Thyroid gland (tissue), 4 donors: ENCODE measurements around the gene SPP2. TPM values are rescaled to one million over a fixed set of nuclear protein-coding genes. Genes with fewer than 3 reads are reported as not detected.

ENCODE experiments used
- DNase-seq, 2 donors: peaks; one replicate each; pipeline ENCODE4 v3.0.0-alpha.2; 2019
- H3K27ac ChIP-seq, 3 donors: fragments of 200-600 bp; sonication (generic); 1 replicate in 2 of 3; 2 replicates in 1 of 3; pipeline ENCODE4 v1.5.1; 2016 to 2019; ENCODE audit warnings: mild to moderate bottlenecking in 1 of 3, moderate library complexity in 1 of 3
- H3K27me3 ChIP-seq: fragments of 200-600 bp; sonication (generic); one replicate; pipeline ENCODE4 v1.5.1; 2019
- H3K36me3 ChIP-seq, 2 donors: fragments of 200-600 bp; sonication (generic); one replicate each; pipeline ENCODE4 v1.5.1; 2016 to 2019
- H3K4me1 ChIP-seq, 2 donors: fragments of 200-600 bp; sonication (generic); one replicate each; pipeline ENCODE4 v1.5.1; 2017 to 2019
- H3K4me3 ChIP-seq, 3 donors: fragments of 200-600 bp; sonication (generic); replicated peaks in 1 of 3; 1 replicate in 2 of 3; 2 replicates in 1 of 3; pipeline ENCODE4 v1.5.1; 2016; ENCODE audit warnings: mild to moderate bottlenecking in 1 of 3
- H3K9me3 ChIP-seq: fragments of 200-600 bp; sonication (generic); one replicate; pipeline ENCODE4 v1.5.1; 2017
- POLR2A ChIP-seq, 2 donors: fragments of 450-650 bp; IDR thresholded peaks; one replicate each; pipeline ENCODE4 v1.6.1; 2017; ENCODE audit warnings: antibody characterized with exemption in 2 of 2, mild to moderate bottlenecking in 2 of 2, moderate library complexity in 1 of 2
- WGBS, 2 donors: methylation state at CpG; one replicate each; pipeline ENCODE4 v1.1.5; 2017; 5-methylcytosine and 5-hydroxymethylcytosine counted together
- intact Hi-C: fragments of 100-400 bp; cut with DNase I; formaldehyde crosslinking; loops from one replicate; pipeline ENCODE4 v1.15.1; 2023
- total RNA-seq, 4 donors: library from RNA; depleted of rRNA; stranded (reverse); fragments of >200 nt; gene quantifications; one replicate each; pipeline ENCODE4 v1.2.3, GENCODE V29; 2016
- TF ChIP-seq, protein P1 (sequence below), 6 experiments: fragments of 200-600 bp in 3 of 6; fragments of 450-650 bp in 3 of 6; sonication (generic) in 3 of 6; IDR thresholded peaks; one replicate each; pipeline ENCODE4 v1.5.1; 2016 to 2019; ENCODE audit warnings: antibody characterized with exemption in 6 of 6, mild to moderate bottlenecking in 2 of 6, inconsistent platforms in 1 of 6, moderate library complexity in 1 of 6

Gene SPP2
- total RNA-seq, 4 donors from 2014 or later = not detected

DNA sequence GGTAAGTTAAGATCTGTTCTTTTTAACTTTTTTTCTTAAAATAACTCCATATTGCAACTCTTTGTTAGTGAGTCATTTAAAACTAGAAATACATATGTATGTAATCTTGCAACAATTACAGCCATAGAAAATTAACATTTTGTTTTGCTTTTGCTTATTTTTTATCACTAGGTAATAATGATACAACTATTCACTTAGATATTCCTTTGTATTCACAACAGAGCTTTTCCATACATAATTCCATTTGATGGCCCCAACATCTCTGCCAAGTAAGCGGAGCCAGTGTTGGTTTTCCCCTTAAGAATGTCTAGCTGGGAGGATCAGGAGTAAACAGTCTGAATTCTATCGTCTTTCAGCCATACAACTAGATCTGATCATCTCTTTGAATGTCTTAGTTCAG is 16.1 kb downstream of the SPP2 start:
- no peaks in the 10 kb centered on the region for H3K9me3 ChIP-seq
- no peaks in the 10 kb centered on the region for H3K36me3 ChIP-seq
- no peaks in the 10 kb centered on the region for H3K4me1 ChIP-seq
- intact Hi-C loops = no loop called here
- H3K27me3 ChIP-seq = no peaks in the 10 kb centered on the region
- no peak for TF ChIP-seq POLR2A (IDR thresholded peaks at IDR 0.05)
- TF ChIP-seq, protein P1, sequence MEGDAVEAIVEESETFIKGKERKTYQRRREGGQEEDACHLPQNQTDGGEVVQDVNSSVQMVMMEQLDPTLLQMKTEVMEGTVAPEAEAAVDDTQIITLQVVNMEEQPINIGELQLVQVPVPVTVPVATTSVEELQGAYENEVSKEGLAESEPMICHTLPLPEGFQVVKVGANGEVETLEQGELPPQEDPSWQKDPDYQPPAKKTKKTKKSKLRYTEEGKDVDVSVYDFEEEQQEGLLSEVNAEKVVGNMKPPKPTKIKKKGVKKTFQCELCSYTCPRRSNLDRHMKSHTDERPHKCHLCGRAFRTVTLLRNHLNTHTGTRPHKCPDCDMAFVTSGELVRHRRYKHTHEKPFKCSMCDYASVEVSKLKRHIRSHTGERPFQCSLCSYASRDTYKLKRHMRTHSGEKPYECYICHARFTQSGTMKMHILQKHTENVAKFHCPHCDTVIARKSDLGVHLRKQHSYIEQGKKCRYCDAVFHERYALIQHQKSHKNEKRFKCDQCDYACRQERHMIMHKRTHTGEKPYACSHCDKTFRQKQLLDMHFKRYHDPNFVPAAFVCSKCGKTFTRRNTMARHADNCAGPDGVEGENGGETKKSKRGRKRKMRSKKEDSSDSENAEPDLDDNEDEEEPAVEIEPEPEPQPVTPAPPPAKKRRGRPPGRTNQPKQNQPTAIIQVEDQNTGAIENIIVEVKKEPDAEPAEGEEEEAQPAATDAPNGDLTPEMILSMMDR (IDR thresholded peaks at IDR 0.05) = no peak
- H3K27ac ChIP-seq = no peak overlapping the region
- WGBS, 2 donors = 86 to 88% methylated on average over 2 of the region's 2 CpGs
- H3K4me3 ChIP-seq = no peak overlapping the region
- no peak for DNase-seq

DNA sequence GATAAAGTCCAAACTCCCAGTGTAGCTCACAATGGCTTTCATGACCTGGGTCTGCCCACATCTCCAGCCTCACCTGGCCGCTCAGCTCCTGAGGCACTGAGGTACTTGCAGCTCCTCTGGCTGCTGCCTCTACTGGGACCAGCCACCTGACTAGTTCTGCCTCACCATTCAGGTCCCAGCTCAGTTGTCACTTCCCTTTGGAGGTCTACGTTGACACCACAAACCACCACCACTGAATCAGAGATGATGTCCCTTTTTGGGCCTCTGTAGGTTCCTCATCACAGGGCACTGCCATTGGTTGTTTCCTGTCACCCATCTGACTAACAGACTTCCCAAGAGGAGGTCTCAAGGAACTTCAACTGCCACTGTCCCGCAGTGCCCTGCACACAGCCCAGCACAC is 21.2 kb downstream of the SPP2 start:
- H3K36me3 ChIP-seq = no peaks in the 10 kb centered on the region
- no peaks in the 10 kb centered on the region for H3K27me3 ChIP-seq
- H3K4me3 ChIP-seq = no peak overlapping the region
- H3K9me3 ChIP-seq = no peaks in the 10 kb centered on the region
- DNase-seq = no peak
- WGBS, 2 donors = 86 to 94% methylated on average over 3 of the region's 3 CpGs
- TF ChIP-seq, protein P1 (IDR thresholded peaks at IDR 0.05) = no peak
- no peak for TF ChIP-seq POLR2A (IDR thresholded peaks at IDR 0.05)
- no peak overlapping the region for H3K27ac ChIP-seq
- intact Hi-C loops = no loop called here
- H3K4me1 ChIP-seq = peaks cover 0 to 7% of the 10 kb centered on the region in 2 donors

DNA sequence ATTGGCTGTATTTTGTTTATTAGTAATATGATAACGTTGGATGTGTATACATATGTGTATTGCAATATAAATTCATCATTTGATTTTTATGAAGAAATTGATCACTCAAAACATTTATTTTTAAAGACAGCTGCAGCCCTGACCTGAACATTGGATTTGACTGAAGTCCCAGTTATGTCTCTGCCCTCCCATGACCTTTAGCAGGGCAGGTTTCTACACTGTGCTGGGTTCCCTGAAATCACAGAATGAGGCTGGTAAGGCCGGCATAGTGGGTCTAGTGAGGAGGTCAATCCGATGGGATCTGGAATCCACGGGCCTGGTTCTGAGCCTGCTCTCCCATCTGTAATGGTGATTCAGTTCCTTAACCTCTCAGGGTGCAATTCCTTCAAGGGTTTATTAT is 22.0 kb downstream of the SPP2 start:
- Histone ChIP-seq H3K36me3 (no peaks in the 10 kb centered on the region), H3K4me3 (no peak overlapping the region), H3K9me3 (no peaks in the 10 kb centered on the region), H3K27ac (no peak overlapping the region), H3K4me1 (peaks cover 0 to 7% of the 10 kb centered on the region in 2 donors), H3K27me3 (no peaks in the 10 kb centered on the region)
- WGBS, 2 donors = 91 to 94% methylated on average over 4 of the region's 4 CpGs
- intact Hi-C loops = no loop called here
- TF ChIP-seq POLR2A (IDR thresholded peaks at IDR 0.05) = no peak
- TF ChIP-seq, protein P1 (IDR thresholded peaks at IDR 0.05) = no peak
- DNase-seq = no peak

DNA sequence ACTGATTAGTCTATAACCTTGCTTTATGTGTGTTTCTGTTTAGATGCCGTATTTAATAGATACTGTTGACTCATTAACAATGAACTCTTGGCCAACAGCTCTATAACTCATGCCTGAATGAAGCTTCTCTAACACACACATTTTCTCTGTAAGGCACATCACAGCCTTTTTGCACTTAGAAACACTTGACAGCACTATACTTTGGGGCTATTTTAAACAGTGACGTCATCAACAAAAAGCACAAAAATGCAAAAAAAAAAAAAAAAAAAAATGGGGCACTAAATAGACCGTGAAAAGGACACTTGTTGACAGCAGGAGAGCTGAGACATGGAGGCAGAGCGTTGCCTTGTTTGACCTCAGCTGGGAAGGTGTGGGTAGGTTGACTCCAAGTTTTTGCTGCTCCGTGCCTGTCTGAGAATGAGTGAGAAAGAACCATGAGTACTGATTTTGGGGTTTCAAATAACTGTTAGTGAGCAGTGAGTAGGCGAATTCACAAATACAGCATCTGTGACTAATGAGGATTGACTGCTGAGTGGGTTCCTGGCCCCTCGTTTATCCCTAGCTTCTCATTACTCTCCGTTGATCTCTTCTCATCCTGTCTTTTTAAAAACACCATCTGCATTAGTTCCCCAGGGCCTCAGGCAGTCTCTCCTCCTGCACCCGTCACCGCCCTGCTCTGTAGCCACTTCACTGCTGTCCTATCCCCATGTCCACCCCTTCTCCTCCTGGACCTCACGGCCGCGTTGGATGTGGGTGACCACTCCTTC is 24.4 kb downstream of the SPP2 start:
- Histone ChIP-seq H3K36me3 (no peaks in the 10 kb centered on the region), H3K4me3 (no peak overlapping the region), H3K9me3 (no peaks in the 10 kb centered on the region), H3K27ac (no peak overlapping the region), H3K27me3 (no peaks in the 10 kb centered on the region), H3K4me1 (peaks cover 0 to 7% of the 10 kb centered on the region in 2 donors)
- WGBS, 2 donors = 61 to 62% methylated on average over 13 of the region's 13 CpGs
- no peak for TF ChIP-seq POLR2A (IDR thresholded peaks at IDR 0.05)
- TF ChIP-seq, protein P1 (IDR thresholded peaks at IDR 0.05) = no peak
- no peak for DNase-seq
- intact Hi-C loops = no loop called here

DNA sequence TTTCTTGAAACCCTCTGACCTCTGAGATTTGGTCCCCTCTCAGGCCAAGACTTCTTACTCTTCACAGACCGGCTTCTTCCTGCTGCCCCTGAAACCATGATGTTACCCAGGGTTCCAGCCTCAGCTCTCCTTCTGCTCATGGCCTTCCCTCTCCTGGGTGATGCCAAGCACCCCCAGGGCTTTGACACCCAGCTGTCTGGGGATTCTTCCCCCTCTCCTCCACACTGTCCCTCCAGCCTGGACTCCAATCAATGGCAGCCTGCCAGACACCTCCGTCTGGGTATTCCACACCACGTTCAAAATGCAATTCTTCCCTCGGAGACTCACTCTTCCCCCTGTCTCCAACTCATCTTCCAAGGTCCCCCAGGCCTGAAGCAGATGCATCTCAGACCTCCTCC is 25.0 kb downstream of the SPP2 start:
- intact Hi-C loops = no loop called here

More for the DNA sequence above, 25.0 kb downstream of the SPP2 start:
- no peaks in the 10 kb centered on the region for H3K27me3 ChIP-seq
- no peaks in the 10 kb centered on the region for H3K9me3 ChIP-seq
- H3K4me1 ChIP-seq = peaks cover 0 to 7% of the 10 kb centered on the region in 2 donors
- no peak overlapping the region for H3K27ac ChIP-seq
- no peak for DNase-seq
- TF ChIP-seq, protein P1 (IDR thresholded peaks at IDR 0.05) = no peak
- no peak overlapping the region for H3K4me3 ChIP-seq
- 76 to 77% methylated on average over 4 of the region's 4 CpGs for WGBS, 2 donors
- no peaks in the 10 kb centered on the region for H3K36me3 ChIP-seq
